Raji (cell line): ENCODE results near the gene B4GALT7.

Experiments
- POLR2A ChIP-seq: IDR thresholded peaks from 2 replicates; pipeline ENCODE4 v1.6.1; 2011; ENCODE audit warnings: low read depth, low read length, control low read depth; ENCODE audit not compliant: insufficient read depth

Gene B4GALT7

DNA sequence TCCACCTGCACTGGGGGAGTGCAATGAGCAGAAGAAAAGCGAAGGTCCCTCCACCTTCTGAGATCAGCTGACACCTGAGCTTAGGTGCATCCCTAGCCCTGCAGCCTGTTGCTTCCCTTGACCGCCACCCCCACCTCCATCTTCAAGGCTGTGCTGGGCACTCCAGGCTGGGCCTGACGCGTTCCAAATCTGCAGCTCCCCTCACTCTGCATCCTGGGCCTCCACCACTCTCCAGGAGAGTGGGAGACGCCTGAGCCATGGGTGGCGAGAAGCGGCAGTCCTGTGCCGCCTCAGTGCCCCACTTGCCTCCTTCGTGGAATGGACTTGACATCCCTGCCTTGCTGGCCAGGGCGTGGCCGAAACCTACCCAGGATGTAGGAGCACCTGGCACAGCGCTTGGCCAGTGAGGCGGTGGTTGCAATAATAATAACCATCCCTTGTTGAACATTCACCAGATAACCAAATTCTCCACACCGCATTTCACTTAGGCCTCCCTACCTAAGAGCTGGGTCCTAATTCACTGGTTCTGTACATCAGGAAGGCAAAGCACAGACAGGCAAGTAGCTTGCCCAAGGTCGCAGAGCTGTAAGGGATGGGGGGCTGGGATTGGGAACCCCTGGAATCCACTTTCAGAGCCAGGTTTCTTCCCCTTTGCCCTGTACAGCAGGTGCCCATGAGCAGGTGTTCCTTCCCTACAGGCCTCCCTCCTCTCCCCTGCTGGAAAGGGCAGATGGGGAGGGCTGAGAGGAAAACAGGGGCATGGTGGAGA, 11.7 kb downstream of the B4GALT7 start:
- no peak for TF ChIP-seq POLR2A

- TF ChIP-seq POLR2A, result no peak
Observed at GRCh38 chr5:177612215-177612673, 12.3 kb downstream of the B4GALT7 start.

GRCh38 chr5:177620560-177620959, 20.6 kb downstream of the B4GALT7 start:
- no peak for TF ChIP-seq POLR2A
